ENCODE measurements around the gene FAM120AOS. TPM values are rescaled to one million over a fixed set of nuclear protein-coding genes. Genes with fewer than 3 reads are reported as not detected.
A peak's percentile ranks its signal among the peaks of the same experiment; 100 is the strongest.

The FAM120AOS gene
- total RNA-seq, 1 experiment from 2014 or later = 53.6 TPM

DNA sequence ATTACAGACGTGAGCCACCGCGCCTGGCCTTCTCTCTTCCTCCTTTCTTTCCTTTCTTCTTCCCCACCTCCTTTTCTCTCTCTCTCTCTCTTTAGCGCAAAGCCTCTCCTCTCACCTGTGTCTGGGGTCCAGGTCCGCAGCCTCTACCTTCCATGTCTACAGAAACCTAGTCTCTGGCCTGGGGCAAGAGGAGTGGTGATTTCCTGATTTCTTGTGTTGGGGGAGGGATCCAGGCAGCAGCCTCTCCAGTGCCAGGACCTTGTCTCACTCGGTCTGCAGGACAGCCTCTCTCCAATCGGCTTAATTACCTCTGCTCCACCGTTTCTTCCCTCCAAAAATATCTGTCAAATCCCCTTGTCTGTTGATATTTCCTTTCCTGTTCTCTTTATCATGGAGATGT is 18.0 kb downstream of the FAM120AOS start:
- Histone ChIP-seq H3K27me3 (ENCODE audit: insufficient read depth, low read length) (no peaks in the 10 kb centered on the region), H2BK12ac (ENCODE audit: insufficient read length, low read depth, low read length) (no peak overlapping the region), H3K18ac (ENCODE audit: insufficient read length, low read depth, low read length) (no peak overlapping the region), H2AK5ac (ENCODE audit: insufficient read length, low read length) (no peak overlapping the region), H4K8ac (replicated peaks; ENCODE audit: insufficient read length, low read depth, low read length) (no peak overlapping the region), H3T11ph (ENCODE audit: low read length) (no peak overlapping the region), H3K14ac (ENCODE audit: insufficient read depth, low read length) (no peak overlapping the region), H3K9ac (ENCODE audit: extremely low read depth, insufficient read length, low read length) (no peak overlapping the region), H2BK20ac (ENCODE audit: low read depth, low read length, poor library complexity, severe bottlenecking) (no peak overlapping the region), H3K4me1 (ENCODE audit: insufficient read depth, low read length) (no peaks in the 10 kb centered on the region), H2BK5ac (ENCODE audit: insufficient read length, low read length) (no peak overlapping the region), H2AFZ (ENCODE audit: low read length) (peak overlapping the region; percentile 14), H3K23me2 (ENCODE audit: insufficient read length, low read depth, low read length, poor library complexity, severe bottlenecking) (no peaks in the 10 kb centered on the region), H4K5ac (ENCODE audit: insufficient read length, low read depth, low read length) (no peak overlapping the region), H3K9me3 (ENCODE audit: control insufficient read depth, low read depth, low read length) (no peaks in the 10 kb centered on the region), H2BK15ac (ENCODE audit: low read depth, low read length) (0 out of 2 replicates have a peak overlapping the region, but pooled peaks have one; percentile 89), H3K23ac (ENCODE audit: insufficient read length, low read depth, low read length) (no peak overlapping the region), H4K91ac (ENCODE audit: insufficient read length, low read depth, low read length) (no peak overlapping the region), H3K4ac (ENCODE audit: low read depth, low read length) (no peak overlapping the region), H3K27ac (ENCODE audit: insufficient read length, low read depth, low read length) (no peak overlapping the region), H3K4me2 (ENCODE audit: insufficient read depth, insufficient read length, low read length) (no peak overlapping the region), H4K20me1 (ENCODE audit: control insufficient read depth, insufficient read depth, insufficient read length) (no peaks in the 10 kb centered on the region), H3K56ac (ENCODE audit: insufficient read length, low read depth, low read length) (no peak overlapping the region), H3K79me2 (ENCODE audit: insufficient read depth, low read length) (no peaks in the 10 kb centered on the region), H2BK120ac (ENCODE audit: low read depth, low read length, poor library complexity, severe bottlenecking) (no peak overlapping the region), H3K79me1 (ENCODE audit: insufficient read depth, low read depth, low read length, poor library complexity, severe bottlenecking) (no peaks in the 10 kb centered on the region)
- Mint-ChIP-seq H3K27ac (no peak overlapping the region; a peak in 1 of 7 replicates), H3K4me3 (no peak overlapping the region), H3K36me3 (ENCODE audit: insufficient read depth in 1 of 3, low read depth in 3 of 3) (no peaks in the 10 kb centered on the region), H3K27me3 (ENCODE audit: low read depth) (peaks cover 1% of the 10 kb centered on the region; the same call in 1 of the 2 replicates), H3K4me1 (peaks cover 0 to 8% of the 10 kb centered on the region in 2 experiments; a peak in 2 of 4 replicates), H3K9me3 (no peaks in the 10 kb centered on the region)
- peak; percentile 34 for DNase-seq
- WGBS (ENCODE audit: extremely low coverage, insufficient read length, low lambda C conversion rate) = no CpG with 5 or more reads among the region's 8 CpGs
- TF ChIP-seq, protein P1, sequence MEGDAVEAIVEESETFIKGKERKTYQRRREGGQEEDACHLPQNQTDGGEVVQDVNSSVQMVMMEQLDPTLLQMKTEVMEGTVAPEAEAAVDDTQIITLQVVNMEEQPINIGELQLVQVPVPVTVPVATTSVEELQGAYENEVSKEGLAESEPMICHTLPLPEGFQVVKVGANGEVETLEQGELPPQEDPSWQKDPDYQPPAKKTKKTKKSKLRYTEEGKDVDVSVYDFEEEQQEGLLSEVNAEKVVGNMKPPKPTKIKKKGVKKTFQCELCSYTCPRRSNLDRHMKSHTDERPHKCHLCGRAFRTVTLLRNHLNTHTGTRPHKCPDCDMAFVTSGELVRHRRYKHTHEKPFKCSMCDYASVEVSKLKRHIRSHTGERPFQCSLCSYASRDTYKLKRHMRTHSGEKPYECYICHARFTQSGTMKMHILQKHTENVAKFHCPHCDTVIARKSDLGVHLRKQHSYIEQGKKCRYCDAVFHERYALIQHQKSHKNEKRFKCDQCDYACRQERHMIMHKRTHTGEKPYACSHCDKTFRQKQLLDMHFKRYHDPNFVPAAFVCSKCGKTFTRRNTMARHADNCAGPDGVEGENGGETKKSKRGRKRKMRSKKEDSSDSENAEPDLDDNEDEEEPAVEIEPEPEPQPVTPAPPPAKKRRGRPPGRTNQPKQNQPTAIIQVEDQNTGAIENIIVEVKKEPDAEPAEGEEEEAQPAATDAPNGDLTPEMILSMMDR (conservative IDR thresholded peaks at IDR 0.05) = no peak

Data from H9 (cell line).